HL-60 (cell line): ENCODE data around the gene ZFHX3.

Experiments
- DNase-seq, 2 experiments: peaks; one replicate each; pipeline ENCODE4 v3.0.0-alpha.2; 2010 to 2020; ENCODE audit warnings: low read depth in 1 of 2, low spot score in 1 of 2
- H3K27ac ChIP-seq: fragments of 250-450 bp; sonication (Bioruptor Pico); replicated peaks from 2 replicates; pipeline ENCODE4 v1.5.1; 2020; ENCODE audit warnings: mild to moderate bottlenecking, moderate library complexity
- H3K27me3 ChIP-seq: fragments of 250-450 bp; sonication (Bioruptor Pico); 2 replicates; pipeline ENCODE4 v1.5.1; 2021; ENCODE audit warnings: mild to moderate bottlenecking, moderate library complexity; ENCODE audit not compliant: insufficient read depth, poor library complexity, severe bottlenecking
- H3K4me3 ChIP-seq: replicated peaks from 2 replicates; pipeline ENCODE4 v1.5.1; 2011; ENCODE audit warnings: mild to moderate bottlenecking, control low read depth, low read length; ENCODE audit not compliant: insufficient read depth
- GABPA ChIP-seq: IDR thresholded peaks from 2 replicates; pipeline ENCODE4 v1.6.1; 2012; ENCODE audit warnings: low read depth
- POLR2AphosphoS5 ChIP-seq: IDR thresholded peaks from 2 replicates; pipeline ENCODE4 v1.6.1; 2012; ENCODE audit warnings: low read depth
- SPI1 ChIP-seq: IDR thresholded peaks from 2 replicates; pipeline ENCODE4 v1.6.1; 2012; ENCODE audit warnings: low read depth, mild to moderate bottlenecking, borderline replicate concordance
- TF ChIP-seq, protein P1 (sequence below): IDR thresholded peaks from one replicate; pipeline ENCODE4 v1.5.1; 2011; ENCODE audit warnings: low read length, control low read depth, inconsistent platforms; ENCODE audit not compliant: insufficient read depth
- TF ChIP-seq, protein P2 (sequence below): IDR thresholded peaks from 2 replicates; pipeline ENCODE4 v1.6.1; 2012; ENCODE audit warnings: low read depth; ENCODE audit not compliant: insufficient replicate concordance

ZFHX3 gene

DNA sequence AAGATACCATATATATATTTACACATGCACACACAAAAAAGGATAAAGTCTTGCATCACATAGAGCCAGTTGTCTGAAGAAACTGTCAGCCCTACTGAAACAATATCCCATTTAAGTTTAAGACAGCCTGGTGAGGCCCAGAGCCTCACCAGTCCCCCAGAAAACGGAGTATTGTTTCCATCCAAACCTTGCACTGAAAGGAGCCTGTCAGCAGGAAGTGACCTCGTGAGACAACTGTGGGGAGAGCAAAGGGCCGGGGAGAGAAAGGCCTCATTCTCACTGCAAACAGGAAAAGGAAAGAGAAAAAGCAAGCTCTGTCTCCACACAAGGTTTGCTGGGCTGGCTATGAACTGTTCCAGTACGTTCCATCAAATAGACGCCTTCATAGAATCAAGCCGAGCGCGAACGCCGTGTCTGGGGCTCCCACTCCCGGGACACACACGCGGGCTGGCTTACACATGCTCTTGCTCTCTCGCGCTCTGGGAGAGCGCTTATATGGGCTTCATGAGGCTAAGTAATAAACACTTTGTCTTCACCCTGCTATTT is 44.4 kb upstream of the ZFHX3 start:
- TF ChIP-seq SPI1, result no peak
- no peak for TF ChIP-seq GABPA
- TF ChIP-seq, protein P1, sequence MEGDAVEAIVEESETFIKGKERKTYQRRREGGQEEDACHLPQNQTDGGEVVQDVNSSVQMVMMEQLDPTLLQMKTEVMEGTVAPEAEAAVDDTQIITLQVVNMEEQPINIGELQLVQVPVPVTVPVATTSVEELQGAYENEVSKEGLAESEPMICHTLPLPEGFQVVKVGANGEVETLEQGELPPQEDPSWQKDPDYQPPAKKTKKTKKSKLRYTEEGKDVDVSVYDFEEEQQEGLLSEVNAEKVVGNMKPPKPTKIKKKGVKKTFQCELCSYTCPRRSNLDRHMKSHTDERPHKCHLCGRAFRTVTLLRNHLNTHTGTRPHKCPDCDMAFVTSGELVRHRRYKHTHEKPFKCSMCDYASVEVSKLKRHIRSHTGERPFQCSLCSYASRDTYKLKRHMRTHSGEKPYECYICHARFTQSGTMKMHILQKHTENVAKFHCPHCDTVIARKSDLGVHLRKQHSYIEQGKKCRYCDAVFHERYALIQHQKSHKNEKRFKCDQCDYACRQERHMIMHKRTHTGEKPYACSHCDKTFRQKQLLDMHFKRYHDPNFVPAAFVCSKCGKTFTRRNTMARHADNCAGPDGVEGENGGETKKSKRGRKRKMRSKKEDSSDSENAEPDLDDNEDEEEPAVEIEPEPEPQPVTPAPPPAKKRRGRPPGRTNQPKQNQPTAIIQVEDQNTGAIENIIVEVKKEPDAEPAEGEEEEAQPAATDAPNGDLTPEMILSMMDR, result no peak
- TF ChIP-seq, protein P2, sequence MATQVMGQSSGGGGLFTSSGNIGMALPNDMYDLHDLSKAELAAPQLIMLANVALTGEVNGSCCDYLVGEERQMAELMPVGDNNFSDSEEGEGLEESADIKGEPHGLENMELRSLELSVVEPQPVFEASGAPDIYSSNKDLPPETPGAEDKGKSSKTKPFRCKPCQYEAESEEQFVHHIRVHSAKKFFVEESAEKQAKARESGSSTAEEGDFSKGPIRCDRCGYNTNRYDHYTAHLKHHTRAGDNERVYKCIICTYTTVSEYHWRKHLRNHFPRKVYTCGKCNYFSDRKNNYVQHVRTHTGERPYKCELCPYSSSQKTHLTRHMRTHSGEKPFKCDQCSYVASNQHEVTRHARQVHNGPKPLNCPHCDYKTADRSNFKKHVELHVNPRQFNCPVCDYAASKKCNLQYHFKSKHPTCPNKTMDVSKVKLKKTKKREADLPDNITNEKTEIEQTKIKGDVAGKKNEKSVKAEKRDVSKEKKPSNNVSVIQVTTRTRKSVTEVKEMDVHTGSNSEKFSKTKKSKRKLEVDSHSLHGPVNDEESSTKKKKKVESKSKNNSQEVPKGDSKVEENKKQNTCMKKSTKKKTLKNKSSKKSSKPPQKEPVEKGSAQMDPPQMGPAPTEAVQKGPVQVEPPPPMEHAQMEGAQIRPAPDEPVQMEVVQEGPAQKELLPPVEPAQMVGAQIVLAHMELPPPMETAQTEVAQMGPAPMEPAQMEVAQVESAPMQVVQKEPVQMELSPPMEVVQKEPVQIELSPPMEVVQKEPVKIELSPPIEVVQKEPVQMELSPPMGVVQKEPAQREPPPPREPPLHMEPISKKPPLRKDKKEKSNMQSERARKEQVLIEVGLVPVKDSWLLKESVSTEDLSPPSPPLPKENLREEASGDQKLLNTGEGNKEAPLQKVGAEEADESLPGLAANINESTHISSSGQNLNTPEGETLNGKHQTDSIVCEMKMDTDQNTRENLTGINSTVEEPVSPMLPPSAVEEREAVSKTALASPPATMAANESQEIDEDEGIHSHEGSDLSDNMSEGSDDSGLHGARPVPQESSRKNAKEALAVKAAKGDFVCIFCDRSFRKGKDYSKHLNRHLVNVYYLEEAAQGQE, result no peak
- TF ChIP-seq POLR2AphosphoS5, result no peak
- H3K4me3 ChIP-seq, result no peak overlapping the region
- DNase-seq, result no peak
- no peak overlapping the region for H3K27ac ChIP-seq
- H3K27me3 ChIP-seq, result no peaks in the 10 kb centered on the region

DNA sequence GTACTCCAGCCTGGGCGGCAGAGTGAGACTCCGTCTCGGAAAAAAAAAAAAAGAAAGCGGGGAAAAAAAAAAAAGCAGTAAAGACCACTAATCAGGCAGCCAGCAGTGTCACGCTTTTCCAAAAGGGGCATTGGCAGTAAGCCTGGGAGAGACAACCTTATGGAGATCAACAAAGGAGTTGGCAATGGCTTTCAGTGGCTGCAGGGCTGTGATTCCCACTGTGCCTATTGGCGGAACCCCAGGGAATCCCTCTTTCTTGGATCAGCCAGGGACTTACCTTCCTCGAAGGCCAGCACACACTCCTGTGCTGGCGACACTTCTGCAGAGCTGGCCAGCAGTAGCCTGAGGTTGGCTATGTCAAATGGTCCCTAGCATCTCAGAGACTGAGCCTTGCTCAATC is 43.2 kb upstream of the ZFHX3 start:
- DNase-seq, result no peak
- no peaks in the 10 kb centered on the region for H3K27me3 ChIP-seq
- no peak overlapping the region for H3K27ac ChIP-seq
- TF ChIP-seq, protein P2, result no peak
- TF ChIP-seq, protein P1, result no peak
- TF ChIP-seq SPI1 (no peak), GABPA (no peak)
- H3K4me3 ChIP-seq, result no peak overlapping the region

DNA sequence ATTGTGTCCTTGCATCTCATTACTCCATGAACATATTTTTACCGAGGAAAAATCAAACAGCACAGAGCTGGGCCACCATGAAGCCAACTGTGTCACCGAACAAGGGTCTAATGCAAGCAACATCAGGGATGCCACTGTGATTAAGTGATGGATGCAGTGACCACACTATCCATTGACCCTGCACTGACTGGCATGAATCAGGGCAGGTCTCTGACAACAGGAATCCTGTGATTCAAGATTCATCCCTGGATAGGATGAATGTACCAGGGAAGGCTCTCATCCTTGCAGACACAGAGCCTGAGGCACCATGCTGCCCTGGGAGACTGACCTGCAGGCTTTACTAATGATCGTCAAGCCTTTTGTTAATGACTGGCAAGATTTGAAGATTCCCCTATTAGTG is 41.5 kb upstream of the ZFHX3 start:
- no peak for TF ChIP-seq GABPA
- TF ChIP-seq, protein P2, result no peak
- TF ChIP-seq POLR2AphosphoS5, result no peak
- TF ChIP-seq, protein P1, result no peak
- Histone ChIP-seq H3K27me3 (no peaks in the 10 kb centered on the region), H3K4me3 (no peak overlapping the region), H3K27ac (no peak overlapping the region)
- no peak for DNase-seq
